Fibroblast of lung (primary cell): Measurements from ENCODE around the gene NEB.

Experiments
- CTCF ChIP-seq, 2 donors: IDR thresholded peaks in 1 of 2; conservative IDR thresholded peaks in 1 of 2; 1 replicate in 1 of 2; 2 replicates in 1 of 2; pipeline ENCODE4 v1.5.1; 2011 to 2012; ENCODE audit warnings: low read length in 2 of 2, control low read depth in 1 of 2, inconsistent platforms in 1 of 2, low read depth in 1 of 2, mild to moderate bottlenecking in 1 of 2
- EZH2 ChIP-seq: IDR thresholded peaks from 2 replicates; pipeline ENCODE4 v1.5.1; 2012; ENCODE audit warnings: low read length, control low read depth, mild to moderate bottlenecking; ENCODE audit errors: missing control alignments

- no peak for TF ChIP-seq EZH2
- TF ChIP-seq CTCF (conservative IDR thresholded peaks at IDR 0.05 in 1 of 2, IDR thresholded peaks at IDR 0.05 in 1 of 2; ENCODE audit: low read depth in 1 of 2, low read length in 2 of 2), result no peak
These were observed 36.7 kb upstream of the NEB start for GRCh38 chr2:151770995-151771394.
